ENCODE results near the gene TAS2R3. TPM values are rescaled to one million over a fixed set of nuclear protein-coding genes. Genes with fewer than 3 reads are reported as not detected.

Gene TAS2R3
- total and polyA plus RNA-seq, 9 of the 15 experiments (the other 6 are each of a cell fraction or from before 2014, with no cell fraction given): 0.37 to 1.9 (median 1.2) TPM; not detected in 2

GRCh38 chr7:141738592-141739013 is 25.3 kb upstream of the TAS2R3 start (continued):
- TF ChIP-seq CREB1 (IDR thresholded peaks at IDR 0.05): no peak
- no peak for TF ChIP-seq CREB1 (CRISPR knock-in tag; IDR thresholded peaks at IDR 0.05)
- no peak for TF ChIP-seq E2F6 (IDR thresholded peaks at IDR 0.05; ENCODE audit: borderline replicate concordance in 1 of 2, extremely low read depth in 1 of 2, insufficient read depth in 1 of 2, insufficient read length in 1 of 2, low read depth in 1 of 2, low read length in 1 of 2, poor library complexity in 1 of 2, severe bottlenecking in 1 of 2)
- no peak for TF ChIP-seq ELF4 (CRISPR knock-in tag; IDR thresholded peaks at IDR 0.05)
- TF ChIP-seq L3MBTL2 (IDR thresholded peaks at IDR 0.05): no peak
- TF ChIP-seq CTCF (IDR thresholded peaks at IDR 0.05 in 2 of 3, conservative IDR thresholded peaks at IDR 0.05 in 1 of 3; ENCODE audit: insufficient read depth in 2 of 3, low read depth in 1 of 3, low read length in 3 of 3): peak in 2 of 3 experiments; percentile 15 to 30; a peak in 2 of 6 replicates
- TF ChIP-seq TEAD2 (tag; IDR thresholded peaks at IDR 0.05): 0 out of 2 replicates have a peak, but pooled peaks have one; percentile 11
- no peak for TF ChIP-seq PRDM10 (IDR thresholded peaks at IDR 0.05; ENCODE audit: partially characterized antibody)
- no peak for TF ChIP-seq CBFA2T3 (IDR thresholded peaks at IDR 0.05)
- no peak for TF ChIP-seq AFF1 (IDR thresholded peaks at IDR 0.05; ENCODE audit: low read depth in 1 of 2, partially characterized antibody in 2 of 2)
- TF ChIP-seq SRSF1 (IDR thresholded peaks at IDR 0.05; ENCODE audit: low read depth, low read length): no peak
- no peak for TF ChIP-seq ZKSCAN1 (IDR thresholded peaks at IDR 0.05; ENCODE audit: low read depth, low read length)
- no peak for TF ChIP-seq NCOA2 (IDR thresholded peaks at IDR 0.05; ENCODE audit: partially characterized antibody in 2 of 2)
- TF ChIP-seq U2AF2 (optimal IDR thresholded peaks at IDR 0.05; ENCODE audit: low read depth, low read length): no peak
- TF ChIP-seq ZNF431 (CRISPR knock-in tag; IDR thresholded peaks at IDR 0.05): 0 out of 2 replicates have a peak, but pooled peaks have one; percentile 10
- TF ChIP-seq EWSR1 (IDR thresholded peaks at IDR 0.05; ENCODE audit: borderline replicate concordance, low read depth, partially characterized antibody): no peak
